ENCODE results near the gene GNE.

GRCh38 chr9:36189976-36190375 is 68.3 kb downstream of the GNE start:
- TF ChIP-seq TAF1 (IDR thresholded peaks at IDR 0.05; ENCODE audit: borderline replicate concordance, insufficient read depth, low read length) (no peak), POLR2AphosphoS5 (IDR thresholded peaks at IDR 0.05; ENCODE audit: low read depth, low read length) (no peak), FOXP2 (optimal IDR thresholded peaks at IDR 0.05; ENCODE audit: borderline replicate concordance, extremely low read depth, extremely low read length, insufficient read depth) (no peak)

Measured in PFSK-1 (cell line).